ENCODE measurements around the gene TCEAL8.
A peak's percentile ranks its signal among the peaks of the same experiment; 100 is the strongest.

DNA sequence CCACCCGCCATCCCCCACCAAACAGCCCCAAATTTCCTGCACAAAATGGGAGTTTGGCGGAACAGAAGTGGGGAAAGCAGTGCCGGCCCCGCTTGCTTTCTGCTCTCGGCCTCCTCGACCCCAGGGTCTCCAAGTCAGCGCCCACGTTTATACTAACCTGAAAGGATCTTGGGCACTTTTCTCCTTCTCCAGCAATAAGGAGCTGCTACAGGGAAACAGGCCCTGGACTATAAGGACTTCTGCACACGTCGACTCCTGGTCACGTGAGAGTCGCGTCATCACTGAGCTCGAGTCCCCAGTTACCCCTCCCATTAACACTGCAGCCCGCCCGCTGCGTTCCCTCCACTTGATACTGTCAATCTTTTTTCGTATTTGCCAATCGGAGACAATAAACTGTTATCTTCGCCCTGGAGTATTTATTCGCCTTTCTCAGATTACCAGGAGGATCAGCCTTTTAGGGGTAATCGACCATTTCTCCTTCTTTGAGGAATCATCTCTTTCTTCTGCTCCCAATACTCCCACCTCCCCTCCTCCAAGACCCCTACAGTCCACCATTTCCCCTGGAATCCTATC lies at the start of gene TCEAL8:
- TF ChIP-seq, protein P1, sequence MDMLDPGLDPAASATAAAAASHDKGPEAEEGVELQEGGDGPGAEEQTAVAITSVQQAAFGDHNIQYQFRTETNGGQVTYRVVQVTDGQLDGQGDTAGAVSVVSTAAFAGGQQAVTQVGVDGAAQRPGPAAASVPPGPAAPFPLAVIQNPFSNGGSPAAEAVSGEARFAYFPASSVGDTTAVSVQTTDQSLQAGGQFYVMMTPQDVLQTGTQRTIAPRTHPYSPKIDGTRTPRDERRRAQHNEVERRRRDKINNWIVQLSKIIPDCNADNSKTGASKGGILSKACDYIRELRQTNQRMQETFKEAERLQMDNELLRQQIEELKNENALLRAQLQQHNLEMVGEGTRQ (IDR thresholded peaks at IDR 0.05; ENCODE audit: borderline replicate concordance, low read depth, low read length) = peak; percentile 49
- TF ChIP-seq, protein P2, sequence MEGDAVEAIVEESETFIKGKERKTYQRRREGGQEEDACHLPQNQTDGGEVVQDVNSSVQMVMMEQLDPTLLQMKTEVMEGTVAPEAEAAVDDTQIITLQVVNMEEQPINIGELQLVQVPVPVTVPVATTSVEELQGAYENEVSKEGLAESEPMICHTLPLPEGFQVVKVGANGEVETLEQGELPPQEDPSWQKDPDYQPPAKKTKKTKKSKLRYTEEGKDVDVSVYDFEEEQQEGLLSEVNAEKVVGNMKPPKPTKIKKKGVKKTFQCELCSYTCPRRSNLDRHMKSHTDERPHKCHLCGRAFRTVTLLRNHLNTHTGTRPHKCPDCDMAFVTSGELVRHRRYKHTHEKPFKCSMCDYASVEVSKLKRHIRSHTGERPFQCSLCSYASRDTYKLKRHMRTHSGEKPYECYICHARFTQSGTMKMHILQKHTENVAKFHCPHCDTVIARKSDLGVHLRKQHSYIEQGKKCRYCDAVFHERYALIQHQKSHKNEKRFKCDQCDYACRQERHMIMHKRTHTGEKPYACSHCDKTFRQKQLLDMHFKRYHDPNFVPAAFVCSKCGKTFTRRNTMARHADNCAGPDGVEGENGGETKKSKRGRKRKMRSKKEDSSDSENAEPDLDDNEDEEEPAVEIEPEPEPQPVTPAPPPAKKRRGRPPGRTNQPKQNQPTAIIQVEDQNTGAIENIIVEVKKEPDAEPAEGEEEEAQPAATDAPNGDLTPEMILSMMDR (IDR thresholded peaks at IDR 0.05 in 2 of 3, conservative IDR thresholded peaks at IDR 0.05 in 1 of 3; ENCODE audit: control insufficient read depth in 2 of 3, extremely low read depth in 1 of 3, insufficient read depth in 1 of 3, low read depth in 3 of 3, low read length in 3 of 3) = no peak
- TF ChIP-seq NFXL1 (IDR thresholded peaks at IDR 0.05; ENCODE audit: borderline replicate concordance) (no peak), MTA3 (IDR thresholded peaks at IDR 0.05; ENCODE audit: borderline replicate concordance, low read length) (no peak), RELA (IDR thresholded peaks at IDR 0.05; ENCODE audit: borderline replicate concordance, partially characterized antibody) (no peak), HCFC1 (IDR thresholded peaks at IDR 0.05; ENCODE audit: low read length) (no peak), CBX3 (IDR thresholded peaks at IDR 0.05; ENCODE audit: borderline replicate concordance, low read depth) (no peak), IKZF1 (conservative IDR thresholded peaks at IDR 0.05) (no peak)

Data from GM12878 (cell line).